Measurements from ENCODE around the gene SCPEP1.

- TF ChIP-seq CTCF (IDR thresholded peaks at IDR 0.05): no peak
- no peak for TF ChIP-seq ZFX (IDR thresholded peaks at IDR 0.05; ENCODE audit: borderline replicate concordance)
These were observed 11.6 kb upstream of the SCPEP1 start for GRCh38 chr17:56966338-56966737.

Data from 22Rv1 (cell line).